NCI-H2227 (cell line): ENCODE results near the gene FRMPD4.

ENCODE experiments used
- DNase-seq: peaks from one replicate; lab custom pipeline; 2025; ENCODE audit not compliant: unreplicated experiment; lab: John Stamatoyannopoulos, UW

FRMPD4 gene

DNA sequence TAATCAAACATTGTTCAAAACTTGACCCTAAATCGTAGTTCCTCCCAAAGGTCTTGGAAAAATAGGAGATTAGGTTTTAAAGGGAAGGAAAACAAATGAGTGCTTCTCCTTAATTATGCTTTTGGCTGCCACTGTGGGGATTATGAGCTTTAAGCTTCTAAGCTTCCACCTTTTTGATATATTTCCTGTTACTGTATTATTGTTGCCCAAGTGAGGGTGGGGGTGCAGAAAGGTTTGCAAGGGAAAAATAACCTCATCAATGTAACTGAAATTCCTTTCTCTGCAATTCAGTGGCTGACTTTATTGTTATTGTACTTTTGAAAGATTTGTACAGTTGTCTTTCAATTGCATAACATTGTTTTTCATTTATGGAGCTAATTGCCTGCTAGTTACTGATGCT, 285.1 kb downstream of the FRMPD4 start:
- no peak for DNase-seq

DNA sequence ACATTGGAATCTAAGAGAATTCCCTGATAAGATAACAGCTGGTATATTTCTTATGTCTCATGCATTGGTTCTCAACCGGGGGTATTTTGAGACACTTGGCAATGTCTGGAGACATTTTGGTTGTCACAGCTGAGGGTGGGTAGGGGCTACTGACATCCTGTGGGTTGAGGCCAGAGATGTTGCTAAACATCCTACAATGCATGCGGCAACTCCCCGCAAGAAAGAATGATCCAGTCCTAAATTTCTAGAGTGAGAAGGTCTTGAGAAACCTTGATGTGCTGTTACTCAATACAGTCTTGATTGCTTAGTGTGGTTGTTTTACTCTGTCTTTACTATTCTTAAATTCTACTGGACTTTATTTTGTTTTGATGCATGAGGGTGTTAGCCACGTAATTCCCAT, 287.2 kb downstream of the FRMPD4 start:
- DNase-seq, result no peak

GRCh38 chrX:12426420-12426819, 288.1 kb downstream of the FRMPD4 start:
- DNase-seq, result no peak

DNA sequence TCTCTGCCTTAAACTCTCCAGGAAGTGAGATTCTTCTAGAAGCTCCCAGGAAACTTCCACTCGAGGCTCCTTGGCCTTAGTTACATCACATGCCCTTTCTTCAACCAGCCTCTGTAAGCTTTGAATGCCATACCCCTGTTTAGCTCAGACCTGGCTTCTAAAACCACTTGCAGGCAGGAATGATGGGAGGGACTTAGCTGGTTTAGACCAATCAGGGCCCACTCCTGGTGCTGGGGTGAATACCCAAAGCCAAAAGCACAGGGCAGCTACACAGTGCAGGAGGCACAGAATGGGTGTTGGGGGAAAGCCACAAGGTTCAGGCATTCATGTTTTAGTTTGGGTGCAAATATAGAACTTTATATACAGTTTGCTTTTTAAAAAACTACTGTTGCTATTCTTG, 296.2 kb downstream of the FRMPD4 start:
- no peak for DNase-seq

GRCh38 chrX:12439416-12439815, 301.1 kb downstream of the FRMPD4 start:
- DNase-seq, result no peak

DNA sequence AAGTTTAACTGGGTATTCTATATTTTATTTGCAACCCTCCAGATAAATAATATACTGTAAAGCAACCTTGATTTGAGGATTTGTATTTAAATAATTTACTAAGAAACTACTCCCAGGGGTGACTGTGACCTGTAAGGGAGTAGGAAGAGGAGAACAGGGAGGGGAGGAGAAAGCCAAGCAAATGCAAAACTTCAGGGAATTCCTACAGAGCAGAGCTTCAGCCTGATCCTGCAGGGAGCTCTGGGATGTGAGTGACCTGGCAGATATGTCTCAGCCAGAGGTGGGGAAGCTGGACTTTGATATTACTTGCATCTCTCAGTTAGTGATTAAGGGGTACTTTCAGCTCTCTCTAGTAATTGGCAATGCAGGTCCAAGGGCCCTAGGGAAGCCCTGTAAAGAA, 302.0 kb downstream of the FRMPD4 start:
- DNase-seq, result no peak

- DNase-seq, result no peak
Observed at GRCh38 chrX:12441381-12442128, 303.3 kb downstream of the FRMPD4 start.

DNA sequence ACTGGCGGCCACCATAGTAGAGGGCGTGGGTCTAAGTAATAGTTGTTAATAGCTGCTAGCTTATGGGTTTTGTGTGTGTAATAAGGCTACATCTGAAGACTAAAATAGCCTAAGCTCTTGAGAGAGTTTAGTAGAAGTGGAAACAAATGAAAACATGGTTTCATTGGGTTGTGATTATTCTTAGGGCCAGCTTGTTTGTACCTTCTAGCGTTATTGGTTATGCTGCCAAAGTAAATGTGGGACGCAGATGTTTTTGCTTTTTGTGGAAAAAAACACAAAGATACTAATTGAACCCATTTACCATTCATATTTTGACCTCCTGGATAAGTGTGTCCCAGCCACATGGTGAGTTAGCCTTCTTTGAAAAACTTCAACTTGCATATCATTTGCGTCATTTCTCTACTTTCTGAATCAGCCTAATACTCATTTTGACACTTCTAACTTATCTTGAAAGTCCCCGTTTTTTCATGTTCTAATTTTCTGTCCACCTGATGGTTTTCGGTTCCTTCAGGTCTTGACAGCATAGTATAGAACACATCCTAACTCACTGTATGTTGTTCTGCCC, 305.3 kb downstream of the FRMPD4 start:
- no peak for DNase-seq

DNA sequence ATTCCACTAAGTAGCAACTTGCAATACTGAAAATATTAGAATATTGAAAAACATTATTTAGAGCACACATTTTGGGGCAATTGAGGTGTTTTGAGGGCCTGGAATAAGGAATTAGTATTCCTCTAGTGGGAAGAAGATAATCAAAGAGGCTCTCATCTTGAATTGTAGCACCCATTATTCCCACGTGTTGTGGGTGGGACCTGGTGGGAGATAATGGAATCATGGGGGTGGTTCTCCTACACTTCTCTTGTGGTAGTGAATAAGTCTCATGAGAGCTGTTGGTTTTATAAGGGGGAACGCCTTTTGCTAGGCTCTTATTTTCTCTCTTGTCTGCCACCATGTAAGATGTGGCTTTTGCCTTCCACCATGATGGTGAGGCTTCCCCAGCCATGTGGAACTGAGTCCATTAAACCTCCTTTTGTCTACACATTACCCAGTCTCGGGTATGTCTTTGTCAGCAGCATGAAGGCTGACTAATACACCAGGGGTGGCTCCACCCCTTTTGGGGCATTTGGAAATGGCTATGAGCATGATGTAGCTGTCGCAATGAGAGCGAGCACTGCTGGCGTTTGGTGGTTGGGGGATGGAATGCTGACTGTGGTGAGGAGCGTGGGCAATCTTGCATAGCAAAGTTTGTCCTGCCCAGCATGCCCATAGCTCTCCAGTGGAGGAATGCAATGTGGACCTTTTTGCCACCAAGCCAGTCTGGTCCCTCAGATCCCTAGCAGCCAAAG, 308.2 kb downstream of the FRMPD4 start:
- no peak for DNase-seq

- DNase-seq, result no peak
Observed at GRCh38 chrX:12447448-12448064, 309.3 kb downstream of the FRMPD4 start.

DNA sequence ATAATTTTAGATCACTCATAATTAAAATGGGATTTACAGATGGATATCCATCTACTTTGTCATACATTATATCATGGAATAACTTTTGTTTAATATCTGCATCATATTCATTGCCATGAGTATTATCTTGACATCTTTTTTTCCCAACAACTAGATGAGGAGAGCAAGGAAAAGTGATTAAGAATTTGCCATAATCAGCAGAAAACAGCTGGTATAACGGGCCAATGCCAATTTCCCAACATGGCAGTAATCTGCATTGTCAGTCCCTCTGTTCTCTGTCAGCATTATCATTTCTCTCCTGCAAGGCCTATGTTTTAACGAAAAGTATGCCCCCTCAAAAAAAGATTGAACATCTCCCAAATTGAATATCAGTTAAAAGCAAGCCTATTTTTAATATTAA, 314.0 kb downstream of the FRMPD4 start:
- no peak for DNase-seq

DNA sequence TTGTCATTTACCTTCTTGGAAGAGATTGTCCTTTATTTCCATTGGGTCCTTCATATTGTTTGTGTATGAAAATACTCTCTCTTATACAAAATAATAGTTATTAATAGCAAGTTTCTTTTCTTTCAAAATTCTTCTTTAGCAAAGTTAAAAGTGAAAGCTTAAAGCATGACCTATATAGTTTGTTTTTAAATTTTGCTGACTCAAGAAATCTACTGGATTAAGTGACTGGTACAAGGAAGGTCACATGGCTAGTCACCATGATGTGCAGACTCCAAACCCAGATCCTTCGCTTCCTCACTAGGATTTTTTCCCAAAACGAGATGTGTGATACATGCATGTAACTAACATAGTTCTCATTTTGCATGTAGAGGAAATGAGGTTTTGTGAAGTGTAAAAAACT, 322.7 kb downstream of the FRMPD4 start:
- DNase-seq, result no peak

DNA sequence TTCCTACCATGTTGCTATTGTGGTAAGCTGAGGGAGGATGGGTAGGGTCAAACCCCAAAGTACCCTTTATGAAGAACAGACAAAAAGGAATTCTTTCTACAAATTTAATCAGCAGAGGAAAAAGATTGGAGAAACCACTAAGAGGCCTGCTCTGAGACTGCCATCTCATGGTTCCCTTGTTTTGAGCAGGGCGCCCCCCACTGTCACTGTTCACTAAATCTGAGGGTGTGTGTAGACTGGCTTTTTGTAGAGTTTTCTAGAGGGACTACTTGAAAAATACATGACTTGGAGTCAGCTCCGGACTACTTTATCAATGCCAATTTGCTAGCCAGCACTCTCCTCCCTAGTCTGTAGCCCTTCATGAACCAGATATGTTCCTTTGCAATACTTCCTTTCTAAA, 324.8 kb downstream of the FRMPD4 start:
- DNase-seq, result no peak

DNA sequence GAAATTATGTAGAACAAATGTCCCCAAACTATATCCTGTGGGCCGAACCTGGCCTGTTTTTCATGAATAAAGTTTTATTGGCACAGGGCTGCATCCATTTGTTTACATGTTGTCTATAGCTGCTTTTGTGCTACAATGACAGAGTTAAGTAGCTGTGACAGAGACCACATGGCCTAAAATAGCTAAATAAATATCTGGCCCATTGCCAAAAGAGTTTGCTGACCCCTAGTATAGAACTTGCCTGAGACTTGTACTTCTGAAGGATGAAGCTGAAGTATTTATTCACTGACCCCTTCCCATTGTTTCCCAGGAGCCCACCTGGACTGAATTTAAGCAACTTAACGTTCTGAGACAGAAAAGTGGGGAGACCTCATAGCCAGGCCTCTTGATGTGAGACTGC, 325.6 kb downstream of the FRMPD4 start:
- no peak for DNase-seq

- DNase-seq, result no peak
Observed at GRCh38 chrX:12467321-12467720, 329.0 kb downstream of the FRMPD4 start.

DNA sequence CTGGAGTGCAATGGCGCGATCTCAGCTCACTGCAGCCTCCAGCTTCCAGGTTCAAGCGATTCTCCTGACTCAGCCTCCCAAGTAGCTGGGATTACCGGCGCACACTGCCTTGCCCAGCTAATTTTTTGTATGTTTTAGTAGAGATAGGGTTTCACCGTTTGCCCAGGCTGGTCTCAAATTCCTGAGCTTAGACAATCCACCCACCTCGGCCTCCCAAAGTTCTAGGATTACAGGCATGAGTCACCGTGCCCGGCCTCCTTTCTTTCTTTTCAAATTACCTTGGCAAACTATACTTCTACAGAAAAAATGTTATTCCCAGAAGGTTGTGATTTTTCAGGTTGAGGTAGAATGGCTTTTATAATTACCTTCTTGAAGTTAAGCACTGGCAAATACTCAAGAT, 331.0 kb downstream of the FRMPD4 start:
- no peak for DNase-seq

DNA sequence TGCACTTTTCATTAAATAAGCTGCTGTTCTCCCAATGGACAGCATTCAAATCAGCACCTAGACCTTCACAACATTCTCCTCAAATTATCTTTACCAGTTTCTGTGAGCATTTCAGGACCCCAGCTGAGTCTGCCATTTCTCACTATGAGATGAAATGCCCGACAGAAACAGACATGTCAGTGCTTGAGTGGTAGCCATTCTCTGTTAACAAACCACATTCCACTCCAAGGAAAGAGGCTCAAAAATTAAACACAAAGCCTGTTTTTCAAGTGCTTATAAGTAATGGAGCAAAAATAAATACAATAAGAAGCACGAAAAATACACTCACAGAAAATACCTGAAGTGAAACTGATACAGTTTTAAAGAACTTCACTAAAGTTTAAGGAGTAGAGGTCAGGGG, 332.8 kb downstream of the FRMPD4 start:
- DNase-seq, result no peak

DNA sequence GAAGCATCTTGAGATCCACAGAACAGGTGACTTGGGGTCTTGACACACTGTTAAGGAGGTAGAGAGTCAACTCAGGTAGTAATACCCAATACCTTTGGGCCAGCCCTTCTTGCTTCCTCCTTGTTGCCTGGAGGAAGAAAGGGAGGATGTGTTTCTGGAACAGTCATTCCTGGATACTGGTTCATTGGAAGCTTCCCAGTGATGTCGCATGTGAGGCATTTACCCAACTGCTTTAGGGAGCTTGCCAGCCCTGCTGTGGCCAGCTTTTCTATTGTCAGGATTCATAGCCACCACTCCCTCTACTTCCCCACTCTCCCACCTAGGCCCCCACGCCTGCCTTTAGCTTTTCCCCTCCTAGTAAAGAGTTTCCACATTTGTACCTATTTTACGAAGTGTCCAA, 342.7 kb downstream of the FRMPD4 start:
- no peak for DNase-seq

DNA sequence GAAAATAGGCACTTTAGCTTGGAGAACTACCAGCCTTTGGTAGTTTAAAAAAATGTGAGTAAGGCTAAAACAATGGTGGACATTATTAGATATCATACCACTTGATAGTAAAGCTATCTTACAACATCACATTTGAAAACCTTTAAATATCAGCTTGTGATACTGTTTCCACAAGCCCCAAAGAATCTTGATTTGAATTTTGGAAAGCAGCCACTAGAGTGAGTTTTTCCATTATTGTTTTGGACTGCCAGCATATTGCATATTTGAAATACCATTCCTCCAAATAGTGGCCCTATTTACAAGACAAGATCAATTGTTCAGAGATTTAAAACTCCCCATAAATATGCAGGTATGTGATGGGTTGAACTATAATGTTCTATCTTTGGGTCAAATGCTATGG, 349.9 kb downstream of the FRMPD4 start:
- DNase-seq, result no peak

DNA sequence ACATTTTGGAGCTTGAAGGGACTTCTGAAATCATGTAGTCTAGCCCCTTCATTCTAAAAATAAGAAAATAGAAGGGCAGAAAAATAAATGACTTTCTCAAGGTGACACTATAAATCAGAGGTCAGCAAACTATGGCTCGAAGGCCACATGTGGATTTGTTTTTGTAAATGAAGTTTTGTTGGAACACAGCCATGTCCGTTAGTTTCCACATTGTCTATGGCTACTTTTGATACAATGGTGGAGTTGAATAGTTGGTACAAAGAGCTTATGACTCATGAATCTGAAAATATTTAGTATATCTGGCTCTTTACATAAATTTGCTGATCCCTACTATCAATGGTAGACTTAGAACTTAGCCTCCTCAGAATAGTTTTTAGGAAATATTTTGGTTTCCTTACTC, 350.5 kb downstream of the FRMPD4 start:
- no peak for DNase-seq

GRCh38 chrX:12489341-12489740, 351.1 kb downstream of the FRMPD4 start:
- DNase-seq, result no peak
